ENCODE data around the gene RPGRIP1L. TPM values are rescaled to one million over a fixed set of nuclear protein-coding genes. Genes with fewer than 3 reads are reported as not detected.
A peak's percentile ranks its signal among the peaks of the same experiment; 100 is the strongest.

Gene RPGRIP1L
- total RNA-seq, 1 experiment from 2014 or later, result 19.8 TPM

GRCh38 chr16:53743149-53743566 is 39.5 kb upstream of the RPGRIP1L start:
- Histone ChIP-seq H3K9me3 (ENCODE audit: low read depth, low read length, poor library complexity, severe bottlenecking) (peaks cover 6% of the 10 kb centered on the region), H3K4me1 (ENCODE audit: insufficient read depth, low read length, poor library complexity, severe bottlenecking) (peaks cover 20% of the 10 kb centered on the region), H3K4me3 (ENCODE audit: low read depth, low read length, poor library complexity, severe bottlenecking) (no peak overlapping the region), H3K36me3 (ENCODE audit: insufficient read depth, low read length, poor library complexity, severe bottlenecking) (no peaks in the 10 kb centered on the region), H3K27ac (ENCODE audit: low read depth, low read length, poor library complexity, severe bottlenecking) (no peak overlapping the region), H3K27me3 (replicated peaks; ENCODE audit: insufficient read depth, low read depth, low read length, poor library complexity) (no peaks in the 10 kb centered on the region)
- BruUV-seq (replicated peaks), result no TSS peak
- peak; percentile 55 for DNase-seq (ENCODE audit: low spot score)
- ChIA-PET CTCF (interaction anchor here (0.6 kb wide), 1 partner anchor 1767 kb away, joined by 3 read pairs; no protein-coding TSS in a partner anchor), POLR2A (ENCODE audit: low non-redundant PET) (no interaction called here)
- TF ChIP-seq CTCF (conservative IDR thresholded peaks at IDR 0.05; ENCODE audit: low read depth, low read length) (peak; percentile 83), EZH2 (IDR thresholded peaks at IDR 0.05; ENCODE audit: borderline replicate concordance, low read depth, low read length, poor library complexity, severe bottlenecking) (no peak)
- intact Hi-C loops (cut with micrococcal nuclease; ENCODE audit: unreplicated experiment), result no loop called here

DNA sequence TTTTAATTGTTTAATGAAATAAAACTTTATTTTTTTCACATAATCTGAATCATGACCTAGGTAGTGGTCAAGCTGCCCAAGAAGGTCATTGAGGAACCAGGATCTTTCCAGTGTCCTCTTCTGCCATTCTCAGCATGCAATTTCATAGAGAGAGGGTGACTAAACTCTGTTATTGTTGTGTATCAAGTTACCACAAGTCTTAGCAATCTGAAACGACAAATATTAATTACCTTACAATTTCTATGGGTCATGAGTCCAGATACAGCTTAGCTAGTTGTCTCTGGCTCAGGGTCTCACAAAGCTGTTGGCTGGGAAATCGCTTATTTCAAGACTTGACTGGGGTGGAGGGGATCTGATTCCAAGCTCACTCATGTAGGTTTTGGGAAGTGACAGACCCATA is 37.9 kb upstream of the RPGRIP1L start:
- no peak overlapping the region for H3K27ac ChIP-seq (ENCODE audit: low read depth, low read length, poor library complexity, severe bottlenecking)
- ChIA-PET CTCF (no interaction called here), POLR2A (ENCODE audit: low non-redundant PET) (no interaction called here)
- BruUV-seq (replicated peaks), result no TSS peak
- no peak for TF ChIP-seq CTCF (conservative IDR thresholded peaks at IDR 0.05; ENCODE audit: low read depth, low read length)
- no peak for TF ChIP-seq EZH2 (IDR thresholded peaks at IDR 0.05; ENCODE audit: borderline replicate concordance, low read depth, low read length, poor library complexity, severe bottlenecking)
- no peak for DNase-seq (ENCODE audit: low spot score)
- H3K36me3 ChIP-seq (ENCODE audit: insufficient read depth, low read length, poor library complexity, severe bottlenecking), result no peaks in the 10 kb centered on the region
- no peak overlapping the region for H3K4me3 ChIP-seq (ENCODE audit: low read depth, low read length, poor library complexity, severe bottlenecking)
- H3K9me3 ChIP-seq (ENCODE audit: low read depth, low read length, poor library complexity, severe bottlenecking), result no peaks in the 10 kb centered on the region
- peaks cover 20% of the 10 kb centered on the region for H3K4me1 ChIP-seq (ENCODE audit: insufficient read depth, low read length, poor library complexity, severe bottlenecking)
- H3K27me3 ChIP-seq (replicated peaks; ENCODE audit: insufficient read depth, low read depth, low read length, poor library complexity), result no peaks in the 10 kb centered on the region
- intact Hi-C loops (cut with micrococcal nuclease; ENCODE audit: unreplicated experiment), result no loop called here

- no peaks in the 10 kb centered on the region for H3K9me3 ChIP-seq (ENCODE audit: low read depth, low read length, poor library complexity, severe bottlenecking)
- POLR2A ChIA-PET (ENCODE audit: low non-redundant PET), result no interaction called here
- intact Hi-C loops (cut with micrococcal nuclease; ENCODE audit: unreplicated experiment), result no loop called here
- BruUV-seq (replicated peaks), result no TSS peak
- no peak overlapping the region for H3K27ac ChIP-seq (ENCODE audit: low read depth, low read length, poor library complexity, severe bottlenecking)
- no peaks in the 10 kb centered on the region for H3K36me3 ChIP-seq (ENCODE audit: insufficient read depth, low read length, poor library complexity, severe bottlenecking)
- TF ChIP-seq EZH2 (IDR thresholded peaks at IDR 0.05; ENCODE audit: borderline replicate concordance, low read depth, low read length, poor library complexity, severe bottlenecking), result no peak
- TF ChIP-seq CTCF (conservative IDR thresholded peaks at IDR 0.05; ENCODE audit: low read depth, low read length), result no peak
- no peaks in the 10 kb centered on the region for H3K27me3 ChIP-seq (replicated peaks; ENCODE audit: insufficient read depth, low read depth, low read length, poor library complexity)
- peaks cover 20% of the 10 kb centered on the region for H3K4me1 ChIP-seq (ENCODE audit: insufficient read depth, low read length, poor library complexity, severe bottlenecking)
- H3K4me3 ChIP-seq (ENCODE audit: low read depth, low read length, poor library complexity, severe bottlenecking), result no peak overlapping the region
- no peak for DNase-seq (ENCODE audit: low spot score)
- CTCF ChIA-PET, result no interaction called here
Observed at GRCh38 chr16:53740933-53741531, 37.4 kb upstream of the RPGRIP1L start.

All from A673 (cell line).